Liver (tissue), 9 donors: Measurements from ENCODE around the gene VPS13C. TPM values are rescaled to one million over a fixed set of nuclear protein-coding genes. Genes with fewer than 3 reads are reported as not detected.

Experiments used
- DNase-seq: peaks from one replicate; pipeline ENCODE4 v3.0.0-alpha.2; 2017; ENCODE audit warnings: low spot score
- H3K27ac ChIP-seq, 2 donors: one replicate each; pipeline ENCODE4 v1.7.0; 2013; ENCODE audit warnings: inconsistent platforms in 2 of 2, low read length in 2 of 2, control low read depth in 1 of 2, low read depth in 1 of 2, mild to moderate bottlenecking in 1 of 2
- H3K27me3 ChIP-seq, 4 donors: one replicate each; pipeline versions ENCODE4 v1.6.1 to v1.7.0; 2013; ENCODE audit warnings: low read length in 3 of 4, inconsistent platforms in 1 of 4, mild to moderate bottlenecking in 1 of 4, moderate library complexity in 1 of 4; ENCODE audit not compliant: control insufficient read depth in 4 of 4, insufficient read depth in 4 of 4
- H3K36me3 ChIP-seq, 4 donors: one replicate each; pipeline versions ENCODE4 v1.6.1 to v1.7.0; 2013; ENCODE audit warnings: low read length in 3 of 4, mild to moderate bottlenecking in 3 of 4, low read depth in 1 of 4, moderate library complexity in 1 of 4; ENCODE audit not compliant: control insufficient read depth in 4 of 4, insufficient read depth in 3 of 4
- H3K4me1 ChIP-seq, 4 donors: one replicate each; pipeline versions ENCODE4 v1.6.1 to v1.7.0; 2013; ENCODE audit warnings: low read length in 3 of 4, mild to moderate bottlenecking in 3 of 4, moderate library complexity in 1 of 4; ENCODE audit not compliant: control insufficient read depth in 4 of 4, insufficient read depth in 4 of 4
- H3K4me3 ChIP-seq, 3 donors: one replicate each; pipeline versions ENCODE4 v1.6.1 to v1.7.0; 2013; ENCODE audit warnings: low read length in 3 of 3, control low read depth in 1 of 3, low read depth in 1 of 3, mild to moderate bottlenecking in 1 of 3
- H3K9ac ChIP-seq, 2 donors: one replicate each; pipeline ENCODE4 v1.7.0; 2013; ENCODE audit warnings: low read length in 2 of 2, mild to moderate bottlenecking in 2 of 2, moderate library complexity in 2 of 2, control low read depth in 1 of 2, low read depth in 1 of 2
- H3K9me3 ChIP-seq, 4 donors: one replicate each; pipeline versions ENCODE4 v1.6.1 to v1.7.0; 2013; ENCODE audit warnings: low read length in 3 of 4; ENCODE audit not compliant: control insufficient read depth in 4 of 4
- EGR1 ChIP-seq, 2 donors: IDR thresholded peaks; 2 replicates each; pipeline ENCODE4 v1.6.1; 2016 to 2018; ENCODE audit warnings: antibody characterized with exemption in 2 of 2, low read depth in 2 of 2
- FOXA1 ChIP-seq: IDR thresholded peaks from 2 replicates; pipeline ENCODE4 v1.6.1; 2016; ENCODE audit warnings: antibody characterized with exemption
- FOXA2 ChIP-seq: IDR thresholded peaks from 2 replicates; pipeline ENCODE4 v1.6.1; 2016; ENCODE audit warnings: antibody characterized with exemption
- GABPA ChIP-seq, 2 donors: IDR thresholded peaks in 1 of 2; conservative IDR thresholded peaks in 1 of 2; 2 replicates each; pipeline ENCODE4 v1.6.1; 2016; ENCODE audit warnings: antibody characterized with exemption in 2 of 2, mild to moderate bottlenecking in 1 of 2, moderate library complexity in 1 of 2
- HNF4A ChIP-seq, 2 donors: conservative IDR thresholded peaks; 2 replicates each; pipeline ENCODE4 v1.6.1; 2016; ENCODE audit warnings: antibody characterized with exemption in 2 of 2, mild to moderate bottlenecking in 2 of 2
- HNF4G ChIP-seq: IDR thresholded peaks from 2 replicates; pipeline ENCODE4 v1.6.1; 2016; ENCODE audit warnings: antibody characterized with exemption
- JUND ChIP-seq, 2 donors: IDR thresholded peaks; 2 replicates each; pipeline ENCODE4 v1.6.1; 2016; ENCODE audit warnings: antibody characterized with exemption in 2 of 2
- NR2F2 ChIP-seq: IDR thresholded peaks from 2 replicates; pipeline ENCODE4 v1.6.1; 2016; ENCODE audit warnings: antibody characterized with exemption
- RAD21 ChIP-seq, 2 donors: IDR thresholded peaks; 2 replicates each; pipeline ENCODE4 v1.6.1; 2016; ENCODE audit warnings: antibody characterized with exemption in 2 of 2, mild to moderate bottlenecking in 2 of 2
- RXRA ChIP-seq, 2 donors: IDR thresholded peaks; 2 replicates each; pipeline ENCODE4 v1.6.1; 2017 to 2018; ENCODE audit warnings: antibody characterized with exemption in 2 of 2, mild to moderate bottlenecking in 1 of 2
- SP1 ChIP-seq: IDR thresholded peaks from 2 replicates; pipeline ENCODE4 v1.6.1; 2018; ENCODE audit warnings: antibody characterized with exemption, mild to moderate bottlenecking
- TAF1 ChIP-seq: conservative IDR thresholded peaks from 2 replicates; pipeline ENCODE4 v1.6.1; 2016; ENCODE audit warnings: antibody characterized with exemption, mild to moderate bottlenecking
- YY1 ChIP-seq: IDR thresholded peaks from 2 replicates; pipeline ENCODE4 v1.6.1; 2016; ENCODE audit warnings: antibody characterized with exemption, mild to moderate bottlenecking
- WGBS: extraction: QIAGEN DNeasy Blood & Tissue Kit; methylation state at CpG from one replicate; pipeline ENCODE4 v1.1.7; 2013; 5-methylcytosine and 5-hydroxymethylcytosine counted together
- polyA plus RNA-seq, 2 donors: library from polyadenylated mRNA; stranded (reverse) in 1 of 2; unstranded in 1 of 2; fragments of 200-250 nt in 1 of 2; fragments of >200 nt in 1 of 2; fragmentation: Nextera tagmentation in 1 of 2; extraction: Ambion mirVana in 1 of 2; gene quantifications; one replicate each; pipeline versions ENCODE4 v1.2.1 to v1.2.3, GENCODE V29; 2013 to 2015
- total RNA-seq, 2 donors: library from RNA; depleted of rRNA; stranded (reverse); fragments of >200 nt; gene quantifications; one replicate each; pipeline ENCODE4 v1.2.3, GENCODE V29; 2014
- TF ChIP-seq, protein P1 (sequence below): IDR thresholded peaks from 2 replicates; pipeline ENCODE4 v1.6.1; 2016; ENCODE audit warnings: antibody characterized with exemption
- TF ChIP-seq, protein P2 (sequence below): fragments of 150-350 bp; IDR thresholded peaks from 2 replicates; pipeline ENCODE4 v1.5.1; 2017; ENCODE audit warnings: improper control_type of control experiment, low read depth, low read length; ENCODE audit not compliant: missing input control
- TF ChIP-seq, protein P3 (sequence below): IDR thresholded peaks from 2 replicates; pipeline ENCODE4 v1.6.1; 2016; ENCODE audit warnings: antibody characterized with exemption
- TF ChIP-seq, protein P4 (sequence below): IDR thresholded peaks from 2 replicates; pipeline ENCODE4 v1.6.1; 2016; ENCODE audit warnings: antibody characterized with exemption
- TF ChIP-seq, protein P5 (sequence below): IDR thresholded peaks from 2 replicates; pipeline ENCODE4 v1.6.1; 2016; ENCODE audit warnings: antibody characterized with exemption, mild to moderate bottlenecking
- donor health status: healthy.
- donor health status: healthy.
- donor health status: healthy.
- donor health status: healthy.
- donor health status: healthy.

VPS13C gene
- total and polyA plus RNA-seq, 4 donors = 5.4 to 42.0 (median 17.4) TPM

DNA sequence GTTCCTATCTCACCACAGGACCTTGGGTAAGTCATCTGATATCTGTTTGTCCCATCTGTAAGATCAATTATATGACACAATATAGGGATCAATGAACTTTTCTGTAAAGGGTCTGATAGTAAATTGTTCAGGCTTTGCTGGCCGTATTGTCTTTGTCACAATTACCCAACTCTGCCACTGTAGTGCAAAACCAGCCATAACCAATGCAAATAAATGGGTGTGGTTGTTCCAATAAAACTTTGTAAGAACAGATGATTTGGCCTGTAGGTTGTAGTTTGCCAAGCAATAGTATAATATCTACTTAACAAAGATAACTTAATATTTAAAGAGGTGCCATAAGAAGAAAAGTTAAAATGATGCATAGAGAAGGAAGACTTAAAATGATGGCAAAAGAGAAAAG is 210.8 kb downstream of the VPS13C start:
- Histone ChIP-seq H3K4me3 (no peak overlapping the region), H3K27ac (no peak overlapping the region), H3K9ac (no peak overlapping the region), H3K36me3 (peaks cover 1 to 11% (median 3%) of the 10 kb centered on the region in 4 donors), H3K4me1 (peaks cover 0 to 4% (median 0%) of the 10 kb centered on the region in 4 donors), H3K27me3 (no peaks in the 10 kb centered on the region), H3K9me3 (no peaks in the 10 kb centered on the region)
- WGBS = 68% methylated on average over 1 of the region's 1 CpG
- TF ChIP-seq, protein P1, sequence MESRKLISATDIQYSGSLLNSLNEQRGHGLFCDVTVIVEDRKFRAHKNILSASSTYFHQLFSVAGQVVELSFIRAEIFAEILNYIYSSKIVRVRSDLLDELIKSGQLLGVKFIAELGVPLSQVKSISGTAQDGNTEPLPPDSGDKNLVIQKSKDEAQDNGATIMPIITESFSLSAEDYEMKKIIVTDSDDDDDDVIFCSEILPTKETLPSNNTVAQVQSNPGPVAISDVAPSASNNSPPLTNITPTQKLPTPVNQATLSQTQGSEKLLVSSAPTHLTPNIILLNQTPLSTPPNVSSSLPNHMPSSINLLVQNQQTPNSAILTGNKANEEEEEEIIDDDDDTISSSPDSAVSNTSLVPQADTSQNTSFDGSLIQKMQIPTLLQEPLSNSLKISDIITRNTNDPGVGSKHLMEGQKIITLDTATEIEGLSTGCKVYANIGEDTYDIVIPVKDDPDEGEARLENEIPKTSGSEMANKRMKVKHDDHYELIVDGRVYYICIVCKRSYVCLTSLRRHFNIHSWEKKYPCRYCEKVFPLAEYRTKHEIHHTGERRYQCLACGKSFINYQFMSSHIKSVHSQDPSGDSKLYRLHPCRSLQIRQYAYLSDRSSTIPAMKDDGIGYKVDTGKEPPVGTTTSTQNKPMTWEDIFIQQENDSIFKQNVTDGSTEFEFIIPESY = no peak
- no peak for TF ChIP-seq GABPA (IDR thresholded peaks at IDR 0.05 in 1 of 2, conservative IDR thresholded peaks at IDR 0.05 in 1 of 2)
- TF ChIP-seq YY1 = no peak
- TF ChIP-seq, protein P2, sequence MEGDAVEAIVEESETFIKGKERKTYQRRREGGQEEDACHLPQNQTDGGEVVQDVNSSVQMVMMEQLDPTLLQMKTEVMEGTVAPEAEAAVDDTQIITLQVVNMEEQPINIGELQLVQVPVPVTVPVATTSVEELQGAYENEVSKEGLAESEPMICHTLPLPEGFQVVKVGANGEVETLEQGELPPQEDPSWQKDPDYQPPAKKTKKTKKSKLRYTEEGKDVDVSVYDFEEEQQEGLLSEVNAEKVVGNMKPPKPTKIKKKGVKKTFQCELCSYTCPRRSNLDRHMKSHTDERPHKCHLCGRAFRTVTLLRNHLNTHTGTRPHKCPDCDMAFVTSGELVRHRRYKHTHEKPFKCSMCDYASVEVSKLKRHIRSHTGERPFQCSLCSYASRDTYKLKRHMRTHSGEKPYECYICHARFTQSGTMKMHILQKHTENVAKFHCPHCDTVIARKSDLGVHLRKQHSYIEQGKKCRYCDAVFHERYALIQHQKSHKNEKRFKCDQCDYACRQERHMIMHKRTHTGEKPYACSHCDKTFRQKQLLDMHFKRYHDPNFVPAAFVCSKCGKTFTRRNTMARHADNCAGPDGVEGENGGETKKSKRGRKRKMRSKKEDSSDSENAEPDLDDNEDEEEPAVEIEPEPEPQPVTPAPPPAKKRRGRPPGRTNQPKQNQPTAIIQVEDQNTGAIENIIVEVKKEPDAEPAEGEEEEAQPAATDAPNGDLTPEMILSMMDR = no peak
- DNase-seq = no peak

DNA sequence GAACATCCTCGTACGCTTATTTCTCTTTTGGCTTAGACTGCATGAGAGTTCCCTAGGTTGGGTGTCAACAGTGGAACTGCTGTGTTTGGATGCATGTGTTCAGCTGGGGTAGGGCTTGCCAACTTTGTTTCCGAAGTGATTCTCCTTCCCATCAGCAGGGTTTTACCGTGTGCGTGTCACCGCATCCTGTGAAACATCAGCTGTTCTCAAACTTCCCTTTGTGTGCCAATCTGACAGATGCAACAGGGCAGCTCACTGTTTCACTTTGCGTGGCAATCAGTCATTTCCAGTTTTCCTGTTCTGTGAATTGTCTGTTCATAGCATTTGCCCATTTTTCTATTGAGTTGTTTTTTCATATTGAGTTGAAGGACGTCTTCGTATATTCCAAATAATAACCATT is 218.8 kb downstream of the VPS13C start:
- Histone ChIP-seq H3K27me3 (no peaks in the 10 kb centered on the region), H3K4me1 (peaks cover 0 to 5% (median 0%) of the 10 kb centered on the region in 4 donors), H3K9me3 (no peaks in the 10 kb centered on the region), H3K36me3 (no peaks in the 10 kb centered on the region), H3K27ac (no peak overlapping the region), H3K4me3 (no peak overlapping the region), H3K9ac (no peak overlapping the region)
- TF ChIP-seq RXRA (IDR thresholded peaks at IDR 0.05) = no peak
- no peak for TF ChIP-seq HNF4A (conservative IDR thresholded peaks at IDR 0.05)
- TF ChIP-seq, protein P3, sequence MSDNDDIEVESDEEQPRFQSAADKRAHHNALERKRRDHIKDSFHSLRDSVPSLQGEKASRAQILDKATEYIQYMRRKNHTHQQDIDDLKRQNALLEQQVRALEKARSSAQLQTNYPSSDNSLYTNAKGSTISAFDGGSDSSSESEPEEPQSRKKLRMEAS = no peak
- TF ChIP-seq EGR1 (IDR thresholded peaks at IDR 0.05; ENCODE audit: low read depth in 2 of 2) = no peak
- TF ChIP-seq, protein P4, sequence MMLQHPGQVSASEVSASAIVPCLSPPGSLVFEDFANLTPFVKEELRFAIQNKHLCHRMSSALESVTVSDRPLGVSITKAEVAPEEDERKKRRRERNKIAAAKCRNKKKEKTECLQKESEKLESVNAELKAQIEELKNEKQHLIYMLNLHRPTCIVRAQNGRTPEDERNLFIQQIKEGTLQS = no peak
- TF ChIP-seq, protein P1 = no peak
- no peak for TF ChIP-seq RAD21 (IDR thresholded peaks at IDR 0.05)
- TF ChIP-seq GABPA (IDR thresholded peaks at IDR 0.05 in 1 of 2, conservative IDR thresholded peaks at IDR 0.05 in 1 of 2) = no peak
- no peak for TF ChIP-seq JUND (IDR thresholded peaks at IDR 0.05)
- no peak for TF ChIP-seq NR2F2
- TF ChIP-seq SP1 = no peak
- TF ChIP-seq, protein P2 = no peak
- TF ChIP-seq, protein P5, sequence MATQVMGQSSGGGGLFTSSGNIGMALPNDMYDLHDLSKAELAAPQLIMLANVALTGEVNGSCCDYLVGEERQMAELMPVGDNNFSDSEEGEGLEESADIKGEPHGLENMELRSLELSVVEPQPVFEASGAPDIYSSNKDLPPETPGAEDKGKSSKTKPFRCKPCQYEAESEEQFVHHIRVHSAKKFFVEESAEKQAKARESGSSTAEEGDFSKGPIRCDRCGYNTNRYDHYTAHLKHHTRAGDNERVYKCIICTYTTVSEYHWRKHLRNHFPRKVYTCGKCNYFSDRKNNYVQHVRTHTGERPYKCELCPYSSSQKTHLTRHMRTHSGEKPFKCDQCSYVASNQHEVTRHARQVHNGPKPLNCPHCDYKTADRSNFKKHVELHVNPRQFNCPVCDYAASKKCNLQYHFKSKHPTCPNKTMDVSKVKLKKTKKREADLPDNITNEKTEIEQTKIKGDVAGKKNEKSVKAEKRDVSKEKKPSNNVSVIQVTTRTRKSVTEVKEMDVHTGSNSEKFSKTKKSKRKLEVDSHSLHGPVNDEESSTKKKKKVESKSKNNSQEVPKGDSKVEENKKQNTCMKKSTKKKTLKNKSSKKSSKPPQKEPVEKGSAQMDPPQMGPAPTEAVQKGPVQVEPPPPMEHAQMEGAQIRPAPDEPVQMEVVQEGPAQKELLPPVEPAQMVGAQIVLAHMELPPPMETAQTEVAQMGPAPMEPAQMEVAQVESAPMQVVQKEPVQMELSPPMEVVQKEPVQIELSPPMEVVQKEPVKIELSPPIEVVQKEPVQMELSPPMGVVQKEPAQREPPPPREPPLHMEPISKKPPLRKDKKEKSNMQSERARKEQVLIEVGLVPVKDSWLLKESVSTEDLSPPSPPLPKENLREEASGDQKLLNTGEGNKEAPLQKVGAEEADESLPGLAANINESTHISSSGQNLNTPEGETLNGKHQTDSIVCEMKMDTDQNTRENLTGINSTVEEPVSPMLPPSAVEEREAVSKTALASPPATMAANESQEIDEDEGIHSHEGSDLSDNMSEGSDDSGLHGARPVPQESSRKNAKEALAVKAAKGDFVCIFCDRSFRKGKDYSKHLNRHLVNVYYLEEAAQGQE = no peak
- no peak for TF ChIP-seq YY1
- no peak for TF ChIP-seq FOXA2
- no peak for TF ChIP-seq TAF1
- no peak for TF ChIP-seq FOXA1
- TF ChIP-seq HNF4G = no peak
- DNase-seq = no peak
- WGBS = 84% methylated on average over 9 of the region's 9 CpGs
